B cell (primary cell): ENCODE measurements around the gene LYAR. TPM values are rescaled to one million over a fixed set of nuclear protein-coding genes. Genes with fewer than 3 reads are reported as not detected.

Experiments
- ATAC-seq: fragments of 200-7000 bp; cut with Tn5 transposase; one replicate; pipeline ENCODE4 v1.10.0; 2021; ENCODE audit warnings: low read depth, mild to moderate bottlenecking, moderate number of reproducible peaks, moderate library complexity
- CTCF ChIA-PET: fragments of 350-600 bp; sonication (Branson Sonifier 250); formaldehyde crosslinking; loops from one replicate; lab custom pipeline; 2021; ENCODE audit warnings: antibody characterized with exemption, inconsistent platforms; lab: Charles Lee
- POLR2A ChIA-PET: fragments of 350-600 bp; sonication (Branson Sonifier 250); formaldehyde crosslinking; loops from one replicate; lab custom pipeline; 2021; ENCODE audit warnings: antibody characterized with exemption; lab: Charles Lee
- DNase-seq: peaks from one replicate; pipeline ENCODE4 v3.0.0; 2013
- H2AFZ ChIP-seq: 2 replicates; pipeline ENCODE4 v1.6.1; 2012; ENCODE audit warnings: mild to moderate bottlenecking, low read depth, low read length; ENCODE audit not compliant: insufficient read depth, poor library complexity, severe bottlenecking
- H3K27ac ChIP-seq, 2 donors: 1 replicate in 1 of 2; 2 replicates in 1 of 2; pipeline ENCODE4 v1.5.1; 2012 to 2013; ENCODE audit warnings: low read length in 2 of 2, mild to moderate bottlenecking in 2 of 2, moderate library complexity in 1 of 2
- H3K27me3 ChIP-seq, 4 experiments: fragments of 200-600 bp in 1 of 4; sonication (generic) in 1 of 4; replicated peaks in 1 of 4; 1 replicate in 2 of 4; 2 replicates in 2 of 4; pipeline versions ENCODE4 v1.6.1 to v1.7.0; 2013 to 2016; ENCODE audit warnings: low read length in 3 of 4, mild to moderate bottlenecking in 2 of 4, mixed read lengths in 1 of 4, moderate library complexity in 1 of 4; ENCODE audit not compliant: insufficient read depth in 4 of 4, control insufficient read depth in 3 of 4; ENCODE audit errors: control extremely low read depth in 1 of 4
- H3K36me3 ChIP-seq, 2 experiments: replicated peaks in 1 of 2; 1 replicate in 1 of 2; 2 replicates in 1 of 2; pipeline versions ENCODE4 v1.6.1 to v1.7.1; 2013; ENCODE audit warnings: low read length in 1 of 2; ENCODE audit not compliant: insufficient read depth in 2 of 2, control insufficient read depth in 1 of 2; ENCODE audit errors: control extremely low read depth in 1 of 2, extremely low read depth in 1 of 2
- H3K4me1 ChIP-seq, 2 donors: fragments of 200-600 bp in 1 of 2; sonication (generic) in 1 of 2; 1 replicate in 1 of 2; 2 replicates in 1 of 2; pipeline versions ENCODE4 v1.5.1 to v1.6.1; 2013 to 2017; ENCODE audit warnings: low read length in 2 of 2; ENCODE audit not compliant: control insufficient read depth in 2 of 2, insufficient read depth in 2 of 2
- H3K4me2 ChIP-seq: replicated peaks from 2 replicates; pipeline ENCODE3; 2012; ENCODE audit warnings: mild to moderate bottlenecking, low read depth, low read length; ENCODE audit not compliant: poor library complexity, severe bottlenecking
- H3K4me3 ChIP-seq, 5 experiments: fragments of 200-600 bp in 1 of 5; sonication (generic) in 1 of 5; 1 replicate in 3 of 5; 2 replicates in 2 of 5; pipeline versions ENCODE4 v1.5.1 to v1.7.0; 2011 to 2016; ENCODE audit warnings: low read length in 4 of 5, mild to moderate bottlenecking in 4 of 5, low read depth in 2 of 5, control low read depth in 1 of 5, moderate library complexity in 1 of 5; ENCODE audit not compliant: insufficient read depth in 1 of 5; ENCODE audit errors: control extremely low read depth in 1 of 5, extremely low read depth in 1 of 5
- H3K79me2 ChIP-seq: fragments of 200-600 bp; sonication (generic); one replicate; pipeline ENCODE4 v1.6.0; 2016; ENCODE audit warnings: low read length; ENCODE audit not compliant: control insufficient read depth, insufficient read depth
- H3K9ac ChIP-seq: fragments of 200-600 bp; sonication (generic); 2 replicates; pipeline ENCODE4 v1.6.1; 2017; ENCODE audit warnings: mild to moderate bottlenecking, low read length, moderate library complexity
- H3K9me3 ChIP-seq, 3 donors: one replicate each; pipeline versions ENCODE4 v1.6.1 to v1.7.1; 2013; ENCODE audit warnings: low read length in 2 of 3; ENCODE audit not compliant: control insufficient read depth in 2 of 3, insufficient read depth in 1 of 3; ENCODE audit errors: control extremely low read depth in 1 of 3
- H4K20me1 ChIP-seq: 2 replicates; pipeline ENCODE4 v1.6.0; 2012; ENCODE audit warnings: mild to moderate bottlenecking, low read length; ENCODE audit not compliant: insufficient read depth, control insufficient read depth, poor library complexity, severe bottlenecking
- H3K27ac Mint-ChIP-seq: one replicate; pipeline ENCODE4 v1.8.0; 2021; ENCODE audit warnings: mixed read lengths
- H3K27me3 Mint-ChIP-seq: one replicate; pipeline ENCODE4 v1.8.0; 2021; ENCODE audit warnings: mixed read lengths
- H3K4me1 Mint-ChIP-seq: one replicate; pipeline ENCODE4 v1.8.0; 2021; ENCODE audit warnings: mixed read lengths
- H3K4me3 Mint-ChIP-seq: one replicate; pipeline ENCODE4 v1.8.0; 2021; ENCODE audit warnings: mixed read lengths
- H3K9me3 Mint-ChIP-seq: one replicate; pipeline ENCODE4 v1.8.0; 2022; ENCODE audit warnings: mixed read lengths; ENCODE audit not compliant: insufficient read depth
- CTCF ChIP-seq: fragments of 200-600 bp; IDR thresholded peaks from one replicate; pipeline ENCODE4 v1.8.0; 2022; ENCODE audit warnings: antibody characterized with exemption, mild to moderate bottlenecking
- EZH2 ChIP-seq: IDR thresholded peaks from 2 replicates; pipeline ENCODE4 v1.6.1; 2012; ENCODE audit warnings: borderline replicate concordance, low read depth, mild to moderate bottlenecking, moderate library complexity, low read length; ENCODE audit not compliant: insufficient read depth, poor library complexity, severe bottlenecking
- WGBS: methylation state at CpG from one replicate; pipeline ENCODE4 v1.1.5; 2013; ENCODE audit warnings: missing lambda C conversion rate; ENCODE audit not compliant: insufficient coverage; 5-methylcytosine and 5-hydroxymethylcytosine counted together
- intact Hi-C: fragments of 100-400 bp; cut with micrococcal nuclease; formaldehyde crosslinking; loops from one replicate; pipeline ENCODE4 v1.10.0; 2022
- polyA plus RNA-seq: library from polyadenylated mRNA; depleted of rRNA; stranded (reverse); fragments of >200 nt; gene quantifications from 2 replicates; pipeline ENCODE4 v1.2.3, GENCODE V29; 2012
- total RNA-seq, 2 donors: library from RNA; stranded (reverse); fragments of 120-200 nt in 1 of 2; gene quantifications; 1 replicate in 1 of 2; 2 replicates in 1 of 2; pipeline versions ENCODE4 v1.2.3 to v1.2.4, GENCODE V29; 2013 to 2022

The LYAR gene
- total and polyA plus RNA-seq, 2 donors (not counting 1 experiment from before 2014, with no cell fraction given) = 3.0 to 11.5 TPM

- Histone ChIP-seq H3K27ac (no peak overlapping the region), H3K36me3 (peaks cover 9 to 46% of the 10 kb centered on the region in 2 experiments), H3K4me2 (no peak overlapping the region), H3K9ac (no peak overlapping the region), H3K27me3 (no peaks in the 10 kb centered on the region), H4K20me1 (no peaks in the 10 kb centered on the region), H3K4me3 (no peak overlapping the region), H2AFZ (no peak overlapping the region), H3K9me3 (no peaks in the 10 kb centered on the region), H3K79me2 (no peaks in the 10 kb centered on the region), H3K4me1 (no peaks in the 10 kb centered on the region)
- TF ChIP-seq EZH2 = no peak
- TF ChIP-seq CTCF = no peak
- Mint-ChIP-seq H3K27ac (no peak overlapping the region), H3K9me3 (no peaks in the 10 kb centered on the region), H3K27me3 (no peaks in the 10 kb centered on the region), H3K4me1 (no peaks in the 10 kb centered on the region), H3K4me3 (no peak overlapping the region)
- ChIA-PET POLR2A (no interaction called here), CTCF (no interaction called here)
- 80% methylated on average over 5 of the region's 12 CpGs for WGBS
- ATAC-seq (no peak), DNase-seq (no peak)
- intact Hi-C loops = no loop called here
Measured at GRCh38 chr4:4315461-4316149, 25.7 kb upstream of the LYAR start.

- H3K27ac ChIP-seq = no peak overlapping the region
- DNase-seq (no peak), ATAC-seq (no peak)
- Mint-ChIP-seq H3K9me3 (no peaks in the 10 kb centered on the region), H3K4me1 (no peaks in the 10 kb centered on the region), H3K27me3 (no peaks in the 10 kb centered on the region), H3K4me3 (no peak overlapping the region), H3K27ac (no peak overlapping the region)
- CTCF ChIA-PET = no interaction called here
- no peak overlapping the region for H2AFZ ChIP-seq
- intact Hi-C loops = no loop called here
- peaks cover 7 to 39% of the 10 kb centered on the region in 2 experiments for H3K36me3 ChIP-seq
- no peak overlapping the region for H3K4me2 ChIP-seq
- WGBS = no CpG with 5 or more reads among the region's 4 CpGs
- H3K4me1 ChIP-seq = no peaks in the 10 kb centered on the region
- no peaks in the 10 kb centered on the region for H3K9me3 ChIP-seq
- no peaks in the 10 kb centered on the region for H3K79me2 ChIP-seq
- H3K4me3 ChIP-seq = no peak overlapping the region
- H4K20me1 ChIP-seq = no peaks in the 10 kb centered on the region
- POLR2A ChIA-PET = no interaction called here
- H3K27me3 ChIP-seq = no peaks in the 10 kb centered on the region
- TF ChIP-seq EZH2 (no peak), CTCF (no peak)
- no peak overlapping the region for H3K9ac ChIP-seq
Measured at GRCh38 chr4:4311193-4311592, 21.2 kb upstream of the LYAR start.
